H1 (cell line): ENCODE results near the gene KMT5B. TPM values are rescaled to one million over a fixed set of nuclear protein-coding genes. Genes with fewer than 3 reads are reported as not detected.

Experiments
- CTCF ChIA-PET: fragments of 300-600 bp; sonication (Branson Sonifier 250); formaldehyde crosslinking; loops from one replicate; lab custom pipeline; 2021; ENCODE audit not compliant: partially characterized antibody; lab: Charles Lee
- POLR2A ChIA-PET: fragments of 300-600 bp; sonication (Branson Sonifier 250); formaldehyde crosslinking; loops from one replicate; lab custom pipeline; 2021; ENCODE audit warnings: inconsistent platforms; ENCODE audit not compliant: partially characterized antibody; lab: Charles Lee
- DNase-seq, 2 experiments: peaks; one replicate each; pipeline versions ENCODE4 v3.0.0 to v3.0.0-alpha.2; 2010 to 2022; ENCODE audit warnings: low spot score in 2 of 2, low read depth in 1 of 2, mixed read lengths in 1 of 2
- FAIRE-seq: peaks from 2 replicates; lab custom pipeline; 2011; peaks lifted over from hg19 to GRCh38; lab: Jason Lieb, UNC
- H2AFZ ChIP-seq: 2 replicates; pipeline ENCODE4 v1.8.1; 2012; ENCODE audit warnings: low read length, inconsistent platforms
- H2AK5ac ChIP-seq: 2 replicates; pipeline ENCODE4 v1.6.1; 2013; ENCODE audit warnings: low read depth, low read length
- H2BK120ac ChIP-seq: replicated peaks from 2 replicates; pipeline ENCODE3; 2013; ENCODE audit warnings: low read depth, low read length, inconsistent platforms
- H2BK12ac ChIP-seq: 2 replicates; pipeline ENCODE4 v1.6.1; 2013; ENCODE audit warnings: low read depth, low read length
- H2BK15ac ChIP-seq: 2 replicates; pipeline ENCODE4 v1.6.1; 2013; ENCODE audit warnings: low read length
- H2BK20ac ChIP-seq: 2 replicates; pipeline ENCODE4 v1.6.1; 2013; ENCODE audit warnings: low read length
- H2BK5ac ChIP-seq: 2 replicates; pipeline ENCODE4 v1.6.1; 2013; ENCODE audit warnings: low read depth, low read length
- H3K14ac ChIP-seq: 2 replicates; pipeline ENCODE4 v1.6.1; 2013; ENCODE audit warnings: inconsistent platforms; ENCODE audit not compliant: insufficient read length
- H3K18ac ChIP-seq: 2 replicates; pipeline ENCODE4 v1.6.1; 2013; ENCODE audit warnings: low read length; ENCODE audit errors: extremely low read depth
- H3K23ac ChIP-seq: 2 replicates; pipeline ENCODE4 v1.6.1; 2013; ENCODE audit warnings: inconsistent platforms; ENCODE audit not compliant: insufficient read length
- H3K23me2 ChIP-seq: 2 replicates; pipeline ENCODE4 v1.6.1; 2013; ENCODE audit warnings: low read depth, low read length
- H3K27ac ChIP-seq: 2 replicates; pipeline ENCODE4 v1.6.1; 2011; ENCODE audit warnings: low read depth, low read length, inconsistent platforms
- H3K27me3 ChIP-seq, 4 experiments: replicated peaks in 1 of 4; 1 replicate in 1 of 4; 2 replicates in 3 of 4; pipeline versions ENCODE4 v1.6.1 to v1.8.1; 2011 to 2013; ENCODE audit warnings: low read length in 3 of 4, mild to moderate bottlenecking in 3 of 4, inconsistent platforms in 2 of 4, mixed read lengths in 2 of 4, moderate library complexity in 1 of 4; ENCODE audit not compliant: control insufficient read depth in 3 of 4, insufficient read depth in 3 of 4; ENCODE audit errors: extremely low read depth in 1 of 4
- H3K36me3 ChIP-seq, 4 experiments: 2 replicates each; pipeline versions ENCODE4 v1.6.1 to v1.8.1; 2011 to 2013; ENCODE audit warnings: mild to moderate bottlenecking in 4 of 4, low read length in 3 of 4, moderate library complexity in 2 of 4, control low read depth in 1 of 4, inconsistent platforms in 1 of 4; ENCODE audit not compliant: insufficient read depth in 4 of 4, control insufficient read depth in 2 of 4
- H3K4ac ChIP-seq: replicated peaks from 2 replicates; pipeline ENCODE3; 2013; ENCODE audit warnings: low read length, low read depth, mixed read lengths, inconsistent platforms; ENCODE audit not compliant: insufficient read length
- H3K4me1 ChIP-seq, 4 experiments: replicated peaks in 1 of 4; 1 replicate in 1 of 4; 2 replicates in 3 of 4; pipeline versions ENCODE4 v1.6.1 to v1.8.1; 2011 to 2013; ENCODE audit warnings: low read length in 3 of 4, inconsistent platforms in 2 of 4, mixed read lengths in 1 of 4; ENCODE audit not compliant: insufficient read depth in 4 of 4, control insufficient read depth in 3 of 4
- H3K4me2 ChIP-seq, 2 experiments: 2 replicates each; pipeline versions ENCODE4 v1.6.1 to v1.8.1; 2011 to 2013; ENCODE audit warnings: low read depth in 2 of 2, low read length in 2 of 2, control low read depth in 1 of 2, inconsistent platforms in 1 of 2, mild to moderate bottlenecking in 1 of 2; ENCODE audit not compliant: insufficient read depth in 1 of 2
- H3K4me3 ChIP-seq, 4 experiments: fragments of 200-600, 300-600 bp in 1 of 4; sonication (generic), shearing (Covaris generic), sonication (Bioruptor Twin) in 1 of 4; 2 replicates each; pipeline versions ENCODE4 v1.5.1 to v1.8.1; 2011 to 2016; ENCODE audit warnings: low read length in 4 of 4, low read depth in 3 of 4, control low read depth in 2 of 4, inconsistent platforms in 2 of 4, mild to moderate bottlenecking in 2 of 4, mixed read lengths in 1 of 4, moderate library complexity in 1 of 4; ENCODE audit not compliant: insufficient read depth in 2 of 4; ENCODE audit errors: extremely low read depth in 1 of 4
- H3K56ac ChIP-seq: replicated peaks from 2 replicates; pipeline ENCODE3; 2013; ENCODE audit warnings: low read depth, mild to moderate bottlenecking, mixed read lengths, low read length, inconsistent platforms; ENCODE audit not compliant: insufficient read length
- H3K79me1 ChIP-seq: 2 replicates; pipeline ENCODE4 v1.6.1; 2013; ENCODE audit warnings: low read depth, low read length, control low read depth
- H3K79me2 ChIP-seq, 2 experiments: 2 replicates each; pipeline versions ENCODE4 v1.6.1 to v1.8.1; 2012 to 2013; ENCODE audit warnings: low read length in 2 of 2, mild to moderate bottlenecking in 2 of 2, inconsistent platforms in 1 of 2; ENCODE audit not compliant: insufficient read depth in 2 of 2, control insufficient read depth in 1 of 2
- H3K9ac ChIP-seq, 4 experiments: replicated peaks in 1 of 4; 1 replicate in 1 of 4; 2 replicates in 3 of 4; pipeline versions ENCODE4 v1.6.1 to v1.8.1; 2011 to 2013; ENCODE audit warnings: low read depth in 3 of 4, low read length in 3 of 4, control low read depth in 2 of 4, mild to moderate bottlenecking in 2 of 4, moderate library complexity in 2 of 4, inconsistent platforms in 1 of 4; ENCODE audit errors: extremely low read depth in 1 of 4
- H3K9me3 ChIP-seq, 2 experiments: 2 replicates each; pipeline versions ENCODE4 v1.6.1 to v1.8.1; 2012 to 2013; ENCODE audit warnings: mild to moderate bottlenecking in 2 of 2, moderate library complexity in 2 of 2, control low read depth in 1 of 2, inconsistent platforms in 1 of 2, low read depth in 1 of 2, low read length in 1 of 2, mixed read lengths in 1 of 2; ENCODE audit not compliant: insufficient read depth in 2 of 2
- H4K20me1 ChIP-seq, 2 experiments: replicated peaks in 1 of 2; 2 replicates each; pipeline versions ENCODE3 to v1.8.1; 2011 to 2013; ENCODE audit warnings: inconsistent platforms in 2 of 2, low read length in 2 of 2, mild to moderate bottlenecking in 1 of 2; ENCODE audit not compliant: insufficient read depth in 2 of 2, control insufficient read depth in 1 of 2
- H4K5ac ChIP-seq: 2 replicates; pipeline ENCODE4 v1.6.1; 2013; ENCODE audit warnings: low read length, low read depth, mixed read lengths, inconsistent platforms; ENCODE audit not compliant: insufficient read length
- H4K8ac ChIP-seq: 2 replicates; pipeline ENCODE4 v1.8.0; 2013; ENCODE audit warnings: mild to moderate bottlenecking, moderate library complexity, low read length, inconsistent platforms; ENCODE audit not compliant: insufficient read depth; ENCODE audit errors: extremely low read depth
- H4K91ac ChIP-seq: replicated peaks from 2 replicates; pipeline ENCODE3; 2013; ENCODE audit warnings: low read length, mixed read lengths, inconsistent platforms; ENCODE audit not compliant: insufficient read length
- E2F6 ChIP-seq: IDR thresholded peaks from 2 replicates; pipeline ENCODE4 v1.6.1; 2012; ENCODE audit warnings: inconsistent platforms
- EP300 ChIP-seq, 2 experiments: IDR thresholded peaks; 1 replicate in 1 of 2; 2 replicates in 1 of 2; pipeline ENCODE4 v1.6.1; 2011 to 2012; ENCODE audit warnings: low read depth in 2 of 2, low read length in 2 of 2, mild to moderate bottlenecking in 2 of 2, borderline replicate concordance in 1 of 2, inconsistent platforms in 1 of 2, moderate library complexity in 1 of 2
- EZH2 ChIP-seq: fragments of 200-600 bp; sonication (generic); IDR thresholded peaks from 2 replicates; pipeline ENCODE4 v1.7.1; 2012; ENCODE audit warnings: low read depth, mild to moderate bottlenecking, moderate library complexity, low read length, inconsistent platforms; ENCODE audit not compliant: severe bottlenecking
- GABPA ChIP-seq: IDR thresholded peaks from 2 replicates; pipeline ENCODE4 v1.6.1; 2011; ENCODE audit warnings: mild to moderate bottlenecking, low read length, moderate library complexity, borderline replicate concordance; ENCODE audit not compliant: insufficient read depth
- GTF2F1 ChIP-seq: IDR thresholded peaks from 2 replicates; pipeline ENCODE4 v1.6.1; 2012; ENCODE audit warnings: low read depth, low read length, improper control_type of control experiment, borderline replicate concordance
- HDAC6 ChIP-seq: IDR thresholded peaks from one replicate; pipeline ENCODE4 v1.7.1; 2012; ENCODE audit warnings: low read depth, mild to moderate bottlenecking, inconsistent platforms, low read length, moderate library complexity
- POLR2A ChIP-seq, 2 experiments: IDR thresholded peaks; 1 replicate in 1 of 2; 2 replicates in 1 of 2; pipeline ENCODE4 v1.6.1; 2011; ENCODE audit warnings: low read depth in 2 of 2, low read length in 2 of 2, mild to moderate bottlenecking in 2 of 2; ENCODE audit errors: control extremely low read depth in 1 of 2
- RBBP5 ChIP-seq: IDR thresholded peaks from 2 replicates; pipeline ENCODE4 v1.7.1; 2012; ENCODE audit warnings: low read depth, mild to moderate bottlenecking, inconsistent platforms, low read length, moderate library complexity, borderline replicate concordance
- SP2 ChIP-seq: IDR thresholded peaks from 2 replicates; pipeline ENCODE4 v1.6.1; 2012; ENCODE audit warnings: mild to moderate bottlenecking, low read length, inconsistent platforms
- SRF ChIP-seq: IDR thresholded peaks from 2 replicates; pipeline ENCODE4 v1.6.1; 2011; ENCODE audit warnings: mild to moderate bottlenecking, low read depth, low read length, moderate library complexity
- TEAD4 ChIP-seq: IDR thresholded peaks from 2 replicates; pipeline ENCODE4 v1.6.1; 2012; ENCODE audit warnings: low read depth, low read length, inconsistent platforms, mixed read lengths
- WGBS, 2 experiments: shearing (Covaris generic) in 1 of 2; methylation state at CpG; one replicate each; pipeline versions ENCODE4 v1.1.6 to v1.1.7; 2013 to 2015; ENCODE audit warnings: low lambda C conversion rate in 2 of 2, mixed read lengths in 2 of 2, inconsistent platforms in 1 of 2, low coverage in 1 of 2, missing lambda C conversion rate in 1 of 2; ENCODE audit not compliant: insufficient replicate concordance in 2 of 2, insufficient coverage in 1 of 2, insufficient read length in 1 of 2; ENCODE audit errors: extremely low coverage in 1 of 2, missing lambda C conversion rate in 1 of 2; 5-methylcytosine and 5-hydroxymethylcytosine counted together
- polyA plus RNA-seq, 7 experiments: library from polyadenylated mRNA; depleted of rRNA in 3 of 7; stranded (reverse) in 5 of 7; unstranded in 2 of 7; fragments of >200 nt in 5 of 7; fragments of 200-250 nt in 2 of 7; gene quantifications; 1 replicate in 5 of 7; 2 replicates in 1 of 7; 4 replicates in 1 of 7; pipeline versions ENCODE4 v1.2.1 to v1.2.3, GENCODE V29; 2011 to 2013; ENCODE audit warnings: missing spikeins in 2 of 7, mixed read lengths in 2 of 7
- total RNA-seq: library from RNA; stranded (reverse); fragmentation: NEBNext Ultra II Directional; extraction: Animal tissue kit (Norgen Biotek cat#: 25700); gene quantifications from 2 replicates; pipeline ENCODE4 v1.2.1, GENCODE V29; 2021

The KMT5B gene
- total and polyA plus RNA-seq, 2 of the 8 experiments (the other 6 are each of a cell fraction or from before 2014, with no cell fraction given), result 11.0 to 40.8 TPM

GRCh38 chr11:68242616-68243015 is 29.5 kb upstream of the KMT5B start:
- no peaks in the 10 kb centered on the region for H3K79me2 ChIP-seq
- no peak overlapping the region for H2BK5ac ChIP-seq
- H3K9me3 ChIP-seq, result no peaks in the 10 kb centered on the region
- no peak overlapping the region for H3K27ac ChIP-seq
- WGBS, 2 experiments, result 91% methylated on average over 2 of the region's 2 CpGs; no CpG with 5 or more reads in 1 of the 2 experiments
- no peak overlapping the region for H3K4ac ChIP-seq
- no peaks in the 10 kb centered on the region; the same call in 1 of the 2 replicates for H3K79me1 ChIP-seq
- H3K36me3 ChIP-seq, result no peaks in the 10 kb centered on the region
- no peaks in the 10 kb centered on the region for H4K20me1 ChIP-seq
- H2AFZ ChIP-seq, result no peak overlapping the region
- ChIA-PET CTCF (interaction anchor here (1.0 kb wide), 1 partner anchor 15 kb away, joined by 3 read pairs; no protein-coding TSS in a partner anchor), POLR2A (interaction anchor here (1.0 to 1.4 kb wide), 2 partner anchors 25 to 27 kb away, joined by 4 to 5 read pairs; no protein-coding TSS in a partner anchor)
- no peak overlapping the region for H3K9ac ChIP-seq
- no peaks in the 10 kb centered on the region for H3K4me1 ChIP-seq
- no peak for DNase-seq
- no peak overlapping the region for H3K4me2 ChIP-seq
- no peak overlapping the region for H2BK15ac ChIP-seq
- no peaks in the 10 kb centered on the region for H3K23me2 ChIP-seq
- H4K5ac ChIP-seq, result no peak overlapping the region
- H3K23ac ChIP-seq, result no peak overlapping the region
- no peak overlapping the region for H3K18ac ChIP-seq
- no peak overlapping the region for H4K91ac ChIP-seq
- H2BK20ac ChIP-seq, result no peak overlapping the region
- H3K27me3 ChIP-seq, result no peaks in the 10 kb centered on the region
- FAIRE-seq, result no peak
- no peak overlapping the region for H3K14ac ChIP-seq
- H2BK12ac ChIP-seq, result no peak overlapping the region
- H4K8ac ChIP-seq, result no peak overlapping the region
- TF ChIP-seq EP300 (IDR thresholded peaks at IDR 0.05; ENCODE audit: borderline replicate concordance in 1 of 2, low read depth in 2 of 2, low read length in 2 of 2) (no peak), SP2 (no peak), RBBP5 (no peak), POLR2A (IDR thresholded peaks at IDR 0.05; ENCODE audit: control extremely low read depth in 1 of 2, low read depth in 2 of 2, low read length in 2 of 2) (no peak), E2F6 (no peak), SRF (no peak), GABPA (no peak), HDAC6 (no peak), TEAD4 (no peak), EZH2 (no peak), GTF2F1 (no peak)
- H3K4me3 ChIP-seq, result no peak overlapping the region
- no peak overlapping the region for H3K56ac ChIP-seq
- H2BK120ac ChIP-seq, result no peak overlapping the region
- H2AK5ac ChIP-seq, result no peak overlapping the region
